Subcutaneous abdominal adipose tissue (tissue), 5 donors: ENCODE results near the gene ITGAE.
"Not testable (repeated sequence)": the region's sequence is repeated elsewhere in the genome, so short reads cannot be mapped to it uniquely, and the experiment has no call there.

Source experiments
- H3K27ac ChIP-seq: one replicate; pipeline ENCODE4 v1.7.0; 2013; ENCODE audit warnings: low read depth, mild to moderate bottlenecking, inconsistent platforms, low read length, moderate library complexity
- H3K27me3 ChIP-seq, 5 donors: one replicate each; pipeline ENCODE4 v1.7.0; 2013; ENCODE audit warnings: low read length in 5 of 5, inconsistent platforms in 1 of 5; ENCODE audit not compliant: control insufficient read depth in 5 of 5, insufficient read depth in 4 of 5
- H3K36me3 ChIP-seq, 5 donors: one replicate each; pipeline ENCODE4 v1.7.0; 2013; ENCODE audit warnings: low read length in 5 of 5; ENCODE audit not compliant: control insufficient read depth in 5 of 5, insufficient read depth in 5 of 5
- H3K4me1 ChIP-seq, 5 donors: one replicate each; pipeline ENCODE4 v1.7.0; 2013; ENCODE audit warnings: low read length in 5 of 5, mild to moderate bottlenecking in 3 of 5, moderate library complexity in 1 of 5; ENCODE audit not compliant: control insufficient read depth in 5 of 5, insufficient read depth in 5 of 5
- H3K4me3 ChIP-seq, 5 donors: one replicate each; pipeline ENCODE4 v1.7.0; 2013; ENCODE audit warnings: low read length in 5 of 5, low read depth in 1 of 5
- H3K9ac ChIP-seq, 5 donors: one replicate each; pipeline ENCODE4 v1.7.0; 2013; ENCODE audit warnings: low read length in 5 of 5, mild to moderate bottlenecking in 4 of 5, moderate library complexity in 3 of 5
- H3K9me3 ChIP-seq, 5 donors: one replicate each; pipeline ENCODE4 v1.7.0; 2013; ENCODE audit warnings: low read length in 5 of 5; ENCODE audit not compliant: control insufficient read depth in 5 of 5
- donor health status: healthy.
- donor health status: healthy.
- donor health status: healthy.
- donor health status: healthy.
- donor health status: healthy.

Gene ITGAE

GRCh38 chr17:3708366-3708765 is 92.6 kb downstream of the ITGAE start:
- Histone ChIP-seq H3K4me3 (no peak overlapping the region), H3K9me3 (no peaks in the 10 kb centered on the region), H3K9ac (no peak overlapping the region), H3K36me3 (peaks cover 0 to 15% (median 11%) of the 10 kb centered on the region in 5 donors), H3K4me1 (peaks cover 0 to 6% (median 0%) of the 10 kb centered on the region in 5 donors), H3K27me3 (no peaks in the 10 kb centered on the region), H3K27ac (no peak overlapping the region)

DNA sequence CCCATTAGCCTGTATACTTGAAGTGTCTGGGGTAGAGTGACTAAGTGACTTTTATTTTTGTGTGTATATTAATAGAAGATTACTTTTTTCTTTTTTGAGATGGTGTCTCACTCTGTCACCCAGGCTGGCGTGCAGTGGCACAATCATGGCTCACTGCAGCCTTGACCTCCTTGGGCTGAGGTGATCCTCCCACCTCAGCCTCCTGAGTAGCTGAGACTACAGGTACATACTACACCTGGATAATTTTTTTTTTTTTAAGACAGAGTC is 95.3 kb downstream of the ITGAE start:
- H3K36me3 ChIP-seq, H3K9me3 ChIP-seq, H3K4me1 ChIP-seq, H3K9ac ChIP-seq, H3K27ac ChIP-seq, H3K4me3 ChIP-seq, H3K27me3 ChIP-seq: not testable (repeated sequence)

- H3K4me1 ChIP-seq = no peaks in the 10 kb centered on the region
- no peak overlapping the region for H3K9ac ChIP-seq
- no peaks in the 10 kb centered on the region for H3K36me3 ChIP-seq
- no peak overlapping the region for H3K4me3 ChIP-seq
- no peaks in the 10 kb centered on the region for H3K27me3 ChIP-seq
- H3K27ac ChIP-seq = no peak overlapping the region
- no peaks in the 10 kb centered on the region for H3K9me3 ChIP-seq
Measured at GRCh38 chr17:3704931-3705717, 95.9 kb downstream of the ITGAE start.

GRCh38 chr17:3702041-3702539 is 98.9 kb downstream of the ITGAE start:
- H3K4me1 ChIP-seq, H3K36me3 ChIP-seq, H3K27ac ChIP-seq, H3K4me3 ChIP-seq, H3K9ac ChIP-seq, H3K27me3 ChIP-seq: not testable (repeated sequence)
- peaks cover 0 to 11% (median 9%) of the 10 kb centered on the region in 5 donors for H3K9me3 ChIP-seq

DNA sequence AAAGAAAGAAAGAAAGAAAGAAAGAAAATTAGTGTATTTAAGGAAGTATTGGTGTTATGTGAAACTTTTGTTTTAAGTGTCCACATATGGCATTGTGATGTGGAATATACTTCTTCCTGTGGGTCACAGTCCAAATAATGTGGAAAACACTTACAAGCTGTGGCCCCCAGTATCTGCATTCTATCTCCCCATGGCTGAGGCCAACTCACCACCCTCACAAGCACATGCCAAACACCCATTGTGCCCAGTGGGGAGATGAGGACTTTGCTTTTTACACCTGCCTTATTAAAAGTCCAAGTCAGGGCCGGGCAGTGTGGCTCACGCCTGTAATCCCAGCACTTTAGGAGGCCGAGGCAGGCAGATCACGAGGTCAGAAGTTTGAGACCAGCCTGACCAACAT is 101.0 kb downstream of the ITGAE start:
- no peaks in the 10 kb centered on the region for H3K36me3 ChIP-seq
- H3K4me1 ChIP-seq = peaks cover 0 to 19% (median 13%) of the 10 kb centered on the region in 5 donors
- no peak overlapping the region for H3K27ac ChIP-seq
- no peak overlapping the region for H3K4me3 ChIP-seq
- H3K9me3 ChIP-seq = peaks cover 0 to 11% (median 9%) of the 10 kb centered on the region in 5 donors
- H3K27me3 ChIP-seq = peaks cover 11 to 20% (median 14%) of the 10 kb centered on the region in 5 donors
- H3K9ac ChIP-seq = no peak overlapping the region

DNA sequence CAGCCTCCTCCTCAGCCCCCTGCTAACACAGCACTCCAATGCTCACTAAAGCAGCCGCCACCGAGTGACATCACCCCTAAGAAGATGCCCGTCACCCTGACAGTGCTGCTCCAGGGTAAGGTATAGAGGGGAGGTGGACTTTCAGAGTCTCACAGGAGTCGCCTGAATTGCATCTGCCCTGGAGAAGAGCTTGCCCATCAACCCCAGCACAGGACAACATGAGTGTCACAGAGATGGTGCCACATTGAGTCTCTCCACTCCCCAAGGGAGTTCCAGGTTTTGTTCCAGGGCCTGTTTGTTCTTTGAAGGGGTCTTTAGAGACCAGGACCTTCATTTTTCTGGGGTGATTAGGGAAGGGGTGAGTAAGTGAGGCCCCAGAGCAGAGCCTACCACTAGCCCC is 102.8 kb downstream of the ITGAE start:
- Histone ChIP-seq H3K9ac (no peak overlapping the region), H3K36me3 (no peaks in the 10 kb centered on the region), H3K27me3 (peaks cover 17 to 26% (median 21%) of the 10 kb centered on the region in 5 donors), H3K27ac (no peak overlapping the region), H3K4me1 (peaks cover 0 to 19% (median 13%) of the 10 kb centered on the region in 5 donors), H3K4me3 (no peak overlapping the region), H3K9me3 (peaks cover 0 to 11% (median 9%) of the 10 kb centered on the region in 5 donors)

DNA sequence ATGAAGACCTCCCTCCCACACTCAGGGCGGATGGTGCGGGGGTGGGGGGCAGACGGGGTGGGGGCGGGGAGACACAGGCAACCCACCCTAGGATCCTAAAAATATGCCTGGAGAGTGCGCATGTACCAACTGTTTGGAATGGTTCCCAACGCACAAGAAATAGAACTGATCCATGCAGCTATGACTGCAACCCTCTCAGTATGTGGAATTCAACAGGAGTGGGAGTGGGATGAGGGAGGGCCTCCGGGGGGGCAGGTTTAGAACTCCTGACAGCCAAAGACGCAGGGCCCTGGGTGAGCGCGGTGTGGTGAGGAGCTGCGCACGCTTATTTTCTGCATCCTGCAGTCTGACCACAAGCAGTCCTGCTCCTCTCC is 103.9 kb downstream of the ITGAE start:
- Histone ChIP-seq H3K9me3 (peaks cover 0 to 11% (median 9%) of the 10 kb centered on the region in 5 donors), H3K27ac (no peak overlapping the region), H3K4me1 (peaks cover 0 to 19% (median 13%) of the 10 kb centered on the region in 5 donors), H3K36me3 (no peaks in the 10 kb centered on the region), H3K27me3 (peaks cover 17 to 29% (median 21%) of the 10 kb centered on the region in 5 donors), H3K9ac (no peak overlapping the region), H3K4me3 (no peak overlapping the region)

DNA sequence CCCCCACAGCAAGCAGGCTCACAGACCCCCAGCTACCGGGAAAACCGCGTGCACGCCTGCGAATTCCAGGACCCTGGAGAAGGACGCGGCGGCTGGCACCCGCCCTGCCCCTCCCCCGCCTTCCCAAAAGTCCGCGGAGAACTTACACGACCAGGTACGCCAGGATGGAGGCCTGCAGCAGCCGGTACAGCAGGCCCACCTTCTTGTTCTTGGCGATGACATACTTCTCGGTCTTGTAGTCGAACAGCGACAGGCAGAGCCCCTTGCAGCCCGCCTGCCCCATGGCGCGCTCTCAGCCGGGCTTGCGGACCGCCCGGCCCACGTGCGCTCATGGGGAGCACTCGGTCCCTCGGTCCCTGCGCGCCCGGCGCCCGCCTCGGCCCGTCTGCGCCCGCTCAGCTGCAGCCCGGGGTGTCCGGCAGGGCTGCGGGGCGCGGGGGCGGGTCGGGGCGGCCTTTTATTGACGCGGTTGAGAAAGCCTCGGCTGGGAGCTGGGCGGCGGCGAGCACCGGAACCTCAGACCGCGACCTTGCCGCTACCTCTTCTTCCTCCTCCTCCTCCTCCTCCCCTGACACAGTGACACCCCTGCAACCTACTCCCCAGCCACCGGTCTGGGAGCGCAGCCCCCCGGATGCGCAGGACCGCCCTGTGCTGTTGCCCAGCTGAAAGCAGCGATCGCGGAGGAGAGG is 105.1 kb downstream of the ITGAE start, which contains the start of gene P2RX5:
Gene P2RX5, minus strand, starts transcription at position 433 of the 689 bp plus-strand sequence. Its CDS starts 150 bp downstream, at position 283.
- Histone ChIP-seq H3K27me3 (peaks cover 21 to 39% (median 24%) of the 10 kb centered on the region in 5 donors), H3K36me3 (no peaks in the 10 kb centered on the region), H3K4me1 (peaks cover 0 to 19% (median 13%) of the 10 kb centered on the region in 5 donors), H3K9ac (no peak within 1 kb of the TSS), H3K27ac (no peak within 1 kb of the TSS), H3K9me3 (peaks cover 0 to 11% (median 9%) of the 10 kb centered on the region in 5 donors), H3K4me3 (peak within 1 kb of the TSS; percentile 40 to 70 (median 56))

DNA sequence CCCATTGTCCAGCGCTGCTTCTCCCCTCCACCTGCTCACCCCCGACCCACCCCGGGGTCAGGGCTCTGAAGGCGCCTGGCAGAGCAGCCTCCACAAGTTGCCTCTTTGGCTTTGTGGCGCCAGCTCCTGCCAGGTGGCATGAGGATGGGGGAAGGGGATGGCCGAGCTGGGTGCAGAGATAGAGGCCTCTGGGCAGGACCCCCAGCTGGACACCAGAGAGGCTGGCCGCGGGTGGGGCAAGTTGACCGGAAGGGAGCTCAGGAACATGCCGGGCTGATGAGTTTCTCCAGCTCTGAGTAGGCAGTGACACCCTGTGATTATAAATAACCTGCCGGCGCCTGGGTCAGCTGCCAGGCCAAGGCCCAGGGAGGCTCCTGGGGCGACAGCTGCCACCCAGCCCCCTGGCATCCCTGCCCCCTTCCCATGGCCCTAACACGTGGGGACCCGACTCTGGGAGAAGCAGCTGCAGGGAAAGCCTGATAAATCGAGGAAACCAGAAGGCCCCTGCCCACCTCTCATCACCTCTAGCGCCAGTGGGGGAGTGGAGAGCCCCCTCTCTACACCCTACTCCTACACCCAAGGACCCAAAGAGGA is 105.8 kb downstream of the ITGAE start:
- Histone ChIP-seq H3K4me3 (peak overlapping the region; percentile 40 to 70 (median 56)), H3K27me3 (peaks cover 21 to 44% (median 30%) of the 10 kb centered on the region in 5 donors)

DNA sequence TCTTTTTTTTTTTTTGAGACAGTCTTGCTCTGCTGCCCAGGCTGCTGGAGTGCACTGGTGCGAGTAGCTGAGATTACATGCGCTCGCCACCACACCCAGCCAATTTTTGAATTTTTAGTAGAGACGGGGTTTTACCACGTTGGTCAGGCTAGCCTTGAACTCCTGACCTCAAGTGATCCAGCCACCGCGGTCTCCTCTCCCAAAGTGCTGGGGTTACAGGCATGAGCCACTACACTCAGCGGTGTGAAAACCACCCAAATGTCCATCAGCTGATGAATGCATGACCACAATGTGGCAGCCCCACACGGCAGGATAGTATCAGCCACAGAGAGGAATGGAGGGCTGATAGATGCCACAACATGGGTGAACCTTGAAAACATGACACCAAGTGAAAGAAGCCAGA is 107.2 kb downstream of the ITGAE start:
- Histone ChIP-seq H3K27me3 (peaks cover 21 to 50% (median 37%) of the 10 kb centered on the region in 5 donors), H3K27ac (no peak overlapping the region), H3K9me3 (peaks cover 0 to 11% (median 9%) of the 10 kb centered on the region in 5 donors), H3K36me3 (no peaks in the 10 kb centered on the region), H3K4me1 (peaks cover 0 to 19% (median 13%) of the 10 kb centered on the region in 5 donors), H3K4me3 (no peak overlapping the region), H3K9ac (no peak overlapping the region)

More for the DNA sequence above, 105.8 kb downstream of the ITGAE start:
- H3K4me1 ChIP-seq = peaks cover 0 to 19% (median 13%) of the 10 kb centered on the region in 5 donors
- H3K36me3 ChIP-seq = no peaks in the 10 kb centered on the region
- no peak overlapping the region for H3K9ac ChIP-seq
- H3K9me3 ChIP-seq = peaks cover 0 to 11% (median 9%) of the 10 kb centered on the region in 5 donors
- no peak overlapping the region for H3K27ac ChIP-seq
